ENCODE data around the gene CD320. TPM values are rescaled to one million over a fixed set of nuclear protein-coding genes. Genes with fewer than 3 reads are reported as not detected.
A peak's percentile ranks its signal among the peaks of the same experiment; 100 is the strongest.
"Not testable (repeated sequence)": the region's sequence is repeated elsewhere in the genome, so short reads cannot be mapped to it uniquely, and the experiment has no call there.

Gene CD320
- total RNA-seq = 64.5 and 68.5 TPM in 2 replicates
- long read RNA-seq, transcript CD320-201 (5 exons, 1,250 nt) = major isoform, 20 of 26 reads
- long read RNA-seq, partial matches to known transcripts = 1 of 26 reads
- long read RNA-seq, other reads (novel, unspliced or antisense) = 3 of 26 reads

GRCh38 chr19:8307965-8308866, at the start of gene CD320:
Gene CD320 (minus strand): TSS chr19:8308358. CDS start chr19:8308290, 68 bp downstream.
- Mint-ChIP-seq H3K4me1 (peaks cover 28% of the 10 kb centered on the region), H3K27ac (ENCODE audit: unreplicated experiment) (peak within 1 kb of the TSS; percentile 97), H3K36me3 (ENCODE audit: low read depth) (no peaks in the 10 kb centered on the region), H3K27me3 (ENCODE audit: low read depth) (no peaks in the 10 kb centered on the region), H3K9me3 (no peaks in the 10 kb centered on the region), H3K4me3 (peak within 1 kb of the TSS; percentile 91)
- DNase-seq (ENCODE audit: low read depth, low spot score) = peak; percentile 88
- TF ChIP-seq, protein P1, sequence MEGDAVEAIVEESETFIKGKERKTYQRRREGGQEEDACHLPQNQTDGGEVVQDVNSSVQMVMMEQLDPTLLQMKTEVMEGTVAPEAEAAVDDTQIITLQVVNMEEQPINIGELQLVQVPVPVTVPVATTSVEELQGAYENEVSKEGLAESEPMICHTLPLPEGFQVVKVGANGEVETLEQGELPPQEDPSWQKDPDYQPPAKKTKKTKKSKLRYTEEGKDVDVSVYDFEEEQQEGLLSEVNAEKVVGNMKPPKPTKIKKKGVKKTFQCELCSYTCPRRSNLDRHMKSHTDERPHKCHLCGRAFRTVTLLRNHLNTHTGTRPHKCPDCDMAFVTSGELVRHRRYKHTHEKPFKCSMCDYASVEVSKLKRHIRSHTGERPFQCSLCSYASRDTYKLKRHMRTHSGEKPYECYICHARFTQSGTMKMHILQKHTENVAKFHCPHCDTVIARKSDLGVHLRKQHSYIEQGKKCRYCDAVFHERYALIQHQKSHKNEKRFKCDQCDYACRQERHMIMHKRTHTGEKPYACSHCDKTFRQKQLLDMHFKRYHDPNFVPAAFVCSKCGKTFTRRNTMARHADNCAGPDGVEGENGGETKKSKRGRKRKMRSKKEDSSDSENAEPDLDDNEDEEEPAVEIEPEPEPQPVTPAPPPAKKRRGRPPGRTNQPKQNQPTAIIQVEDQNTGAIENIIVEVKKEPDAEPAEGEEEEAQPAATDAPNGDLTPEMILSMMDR (conservative IDR thresholded peaks at IDR 0.05) = no peak

GRCh38 chr19:8357007-8357521, 48.9 kb upstream of the CD320 start:
- Mint-ChIP-seq H3K4me3 (no peak overlapping the region), H3K36me3 (ENCODE audit: low read depth) (no peaks in the 10 kb centered on the region), H3K27me3 (ENCODE audit: low read depth) (peaks cover 8% of the 10 kb centered on the region), H3K9me3 (no peaks in the 10 kb centered on the region), H3K27ac (ENCODE audit: unreplicated experiment) (no peak overlapping the region), H3K4me1 (peaks cover 15% of the 10 kb centered on the region)
- TF ChIP-seq, protein P1 (conservative IDR thresholded peaks at IDR 0.05) = no peak
- no peak for DNase-seq (ENCODE audit: low read depth, low spot score)

DNA sequence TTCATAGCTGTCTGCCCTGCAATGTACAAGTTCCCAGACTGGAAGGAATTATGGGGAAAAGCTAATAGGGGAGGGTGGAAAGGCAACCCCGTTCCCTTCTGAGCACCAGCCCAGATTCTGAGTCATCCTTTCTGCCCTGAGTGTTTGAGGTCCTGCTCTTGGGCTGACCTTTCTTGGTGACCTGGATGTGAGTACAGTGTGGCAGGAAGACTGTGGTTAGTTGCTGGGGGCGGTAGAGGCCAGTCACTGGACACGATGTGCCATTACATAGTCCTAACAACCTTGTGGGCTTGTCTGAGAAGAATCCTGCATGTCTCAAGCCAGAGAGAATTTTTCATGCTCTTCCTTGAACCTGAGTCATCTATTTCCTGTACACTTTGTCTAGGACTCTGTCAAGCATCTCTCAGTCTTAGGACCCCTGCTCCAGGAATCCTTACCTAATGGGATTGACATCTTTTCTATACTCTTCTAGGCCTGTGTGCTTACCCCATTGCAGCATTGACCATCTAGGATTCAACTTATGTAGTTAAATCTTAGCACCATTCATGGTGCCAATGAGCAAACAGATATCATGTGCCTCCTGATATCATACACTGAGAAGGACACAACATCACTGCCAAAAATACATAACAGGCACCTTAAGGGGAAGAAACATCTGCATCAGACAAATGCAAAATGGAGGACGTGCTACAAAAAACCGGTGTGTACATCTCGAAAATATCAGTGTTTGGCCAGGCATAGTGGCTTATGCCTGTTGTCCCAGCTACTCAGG, 47.7 kb upstream of the CD320 start:
- no peak for DNase-seq (ENCODE audit: low read depth, low spot score)
- Mint-ChIP-seq H3K4me3 (no peak overlapping the region), H3K27ac (ENCODE audit: unreplicated experiment) (no peak overlapping the region), H3K36me3 (ENCODE audit: low read depth) (no peaks in the 10 kb centered on the region), H3K4me1 (peaks cover 17% of the 10 kb centered on the region), H3K27me3 (ENCODE audit: low read depth) (peaks cover 3% of the 10 kb centered on the region), H3K9me3 (no peaks in the 10 kb centered on the region)
- TF ChIP-seq, protein P1 (conservative IDR thresholded peaks at IDR 0.05) = no peak

DNA sequence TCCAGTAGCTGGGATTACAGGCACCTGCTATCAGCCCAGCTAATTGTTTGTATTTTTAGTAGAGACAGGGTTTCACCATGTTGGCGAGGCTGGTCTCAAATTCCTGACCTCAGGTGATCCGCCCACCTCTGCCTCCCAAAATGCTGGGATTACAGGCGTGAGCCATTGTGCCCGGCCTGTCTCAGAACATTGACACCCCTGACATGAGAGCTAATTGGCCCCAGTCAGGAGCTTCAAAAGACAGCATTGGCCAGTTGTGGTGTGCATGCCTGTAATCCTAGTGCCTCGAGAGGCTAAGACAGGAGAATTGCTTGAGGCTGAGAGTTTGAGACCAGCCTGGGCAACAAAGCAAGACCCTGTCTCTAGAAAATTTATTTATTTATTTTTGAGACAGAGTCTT, 44.7 kb upstream of the CD320 start:
- DNase-seq (ENCODE audit: low read depth, low spot score); H3K27ac Mint-ChIP-seq (ENCODE audit: unreplicated experiment); H3K4me3 Mint-ChIP-seq; H3K36me3 Mint-ChIP-seq (ENCODE audit: low read depth); H3K9me3 Mint-ChIP-seq; H3K27me3 Mint-ChIP-seq (ENCODE audit: low read depth): not testable (repeated sequence)
- H3K4me1 Mint-ChIP-seq = peaks cover 18% of the 10 kb centered on the region

GRCh38 chr19:8352134-8352827, 44.1 kb upstream of the CD320 start:
- Mint-ChIP-seq H3K27ac (ENCODE audit: unreplicated experiment) (no peak overlapping the region), H3K36me3 (ENCODE audit: low read depth) (no peaks in the 10 kb centered on the region), H3K27me3 (ENCODE audit: low read depth) (peaks cover 4% of the 10 kb centered on the region), H3K4me1 (peaks cover 22% of the 10 kb centered on the region), H3K9me3 (no peaks in the 10 kb centered on the region), H3K4me3 (peak overlapping the region; percentile 27)
- TF ChIP-seq, protein P1 (conservative IDR thresholded peaks at IDR 0.05) = no peak
- DNase-seq (ENCODE audit: low read depth, low spot score) = no peak

DNA sequence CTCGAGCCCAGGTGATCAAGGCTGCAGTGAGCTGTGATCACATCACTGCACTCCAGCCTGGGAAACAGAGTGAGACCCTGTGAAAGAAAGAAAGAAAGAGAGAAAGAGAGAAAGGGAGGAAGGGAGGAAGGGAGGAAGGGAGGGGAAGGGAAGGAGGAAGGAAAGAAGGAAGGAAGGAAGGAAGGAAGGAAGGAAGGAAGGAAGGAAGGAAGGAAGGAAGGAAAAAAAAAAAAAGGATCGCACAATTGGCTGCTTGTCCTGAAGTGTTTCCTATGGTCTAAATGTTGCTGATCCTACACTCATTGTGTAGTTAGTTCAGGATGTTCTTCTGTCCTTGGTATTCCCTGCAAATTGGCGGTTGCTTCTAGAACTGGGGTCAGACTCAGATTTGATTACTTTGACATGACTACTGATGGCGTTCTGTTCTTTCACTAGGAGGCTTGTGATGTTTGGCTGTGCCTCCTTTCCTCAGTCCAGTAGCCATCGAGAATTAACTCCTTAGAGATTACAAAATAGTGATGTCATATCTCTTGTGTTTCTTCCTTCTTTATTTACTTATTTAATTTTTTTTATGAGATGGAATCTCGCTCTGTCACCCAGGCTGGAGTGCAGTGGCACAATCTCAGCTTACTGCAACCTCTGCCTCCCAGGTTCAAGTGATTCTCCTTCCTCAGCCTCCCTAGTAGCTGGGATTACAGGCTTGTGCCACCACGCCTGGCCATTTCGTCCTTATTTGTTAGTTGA, 41.6 kb upstream of the CD320 start:
- H3K36me3 Mint-ChIP-seq (ENCODE audit: low read depth); H3K9me3 Mint-ChIP-seq; H3K27me3 Mint-ChIP-seq (ENCODE audit: low read depth); DNase-seq (ENCODE audit: low read depth, low spot score); H3K4me3 Mint-ChIP-seq; H3K27ac Mint-ChIP-seq (ENCODE audit: unreplicated experiment): not testable (repeated sequence)
- peaks cover 14% of the 10 kb centered on the region for H3K4me1 Mint-ChIP-seq
